GM18520 (cell line): ENCODE measurements around the gene AK8.
"Not testable (repeated sequence)": the region's sequence is repeated elsewhere in the genome, so short reads cannot be mapped to it uniquely, and the experiment has no call there.

Source experiments
- ATAC-seq: cut with Tn5 transposase; IDR thresholded peaks from one replicate; pipeline ENCODE4 v1.9.1; 2021; ENCODE audit not compliant: unreplicated experiment

The AK8 gene

DNA sequence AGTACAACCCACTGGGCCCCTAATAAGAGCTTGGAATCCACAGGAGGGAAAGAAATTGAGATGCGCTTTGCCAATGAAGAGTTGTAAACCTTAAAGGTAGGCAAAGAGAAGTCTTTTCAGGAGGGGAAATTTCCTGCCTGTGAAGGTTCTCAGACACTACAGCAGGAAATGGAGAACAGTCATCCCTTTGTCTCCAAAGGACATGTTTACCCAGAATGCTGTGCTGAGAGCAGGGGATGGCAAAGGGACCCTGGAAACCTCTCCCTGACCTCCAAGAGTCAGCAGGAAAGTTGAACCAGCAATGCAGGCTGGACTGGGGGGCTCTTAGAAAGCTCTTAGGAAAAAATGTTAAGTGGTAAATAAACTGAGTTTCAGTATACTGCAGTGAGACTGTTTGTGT is 103.2 kb downstream of the AK8 start:
- no peak for ATAC-seq

GRCh38 chr9:132773764-132774339 is 104.2 kb downstream of the AK8 start:
- no peak for ATAC-seq

DNA sequence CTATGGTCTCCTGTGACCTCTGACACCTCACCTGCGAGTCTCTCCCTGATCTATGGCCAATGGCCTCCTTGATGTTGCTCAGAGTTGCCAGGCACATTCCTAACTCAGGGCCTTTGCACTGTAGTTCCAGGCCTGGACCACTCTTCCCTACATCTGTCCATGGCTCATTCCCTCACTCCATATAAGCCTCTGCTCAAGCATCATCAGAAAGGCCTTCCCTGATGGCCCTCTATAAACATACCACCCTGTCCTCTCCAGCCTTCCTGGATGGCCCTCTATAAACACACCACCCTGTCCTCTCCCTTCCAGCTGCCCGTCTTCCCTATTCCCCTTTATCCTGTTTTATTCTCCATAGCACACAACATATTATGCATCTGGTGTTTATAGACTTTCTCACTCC is 105.0 kb downstream of the AK8 start:
- ATAC-seq: no peak

GRCh38 chr9:132771752-132772151 is 106.3 kb downstream of the AK8 start:
- not testable (repeated sequence) for ATAC-seq

GRCh38 chr9:132770770-132771310 is 107.2 kb downstream of the AK8 start:
- no peak for ATAC-seq

- ATAC-seq: no peak
Measured at GRCh38 chr9:132769906-132770769, 107.9 kb downstream of the AK8 start.

DNA sequence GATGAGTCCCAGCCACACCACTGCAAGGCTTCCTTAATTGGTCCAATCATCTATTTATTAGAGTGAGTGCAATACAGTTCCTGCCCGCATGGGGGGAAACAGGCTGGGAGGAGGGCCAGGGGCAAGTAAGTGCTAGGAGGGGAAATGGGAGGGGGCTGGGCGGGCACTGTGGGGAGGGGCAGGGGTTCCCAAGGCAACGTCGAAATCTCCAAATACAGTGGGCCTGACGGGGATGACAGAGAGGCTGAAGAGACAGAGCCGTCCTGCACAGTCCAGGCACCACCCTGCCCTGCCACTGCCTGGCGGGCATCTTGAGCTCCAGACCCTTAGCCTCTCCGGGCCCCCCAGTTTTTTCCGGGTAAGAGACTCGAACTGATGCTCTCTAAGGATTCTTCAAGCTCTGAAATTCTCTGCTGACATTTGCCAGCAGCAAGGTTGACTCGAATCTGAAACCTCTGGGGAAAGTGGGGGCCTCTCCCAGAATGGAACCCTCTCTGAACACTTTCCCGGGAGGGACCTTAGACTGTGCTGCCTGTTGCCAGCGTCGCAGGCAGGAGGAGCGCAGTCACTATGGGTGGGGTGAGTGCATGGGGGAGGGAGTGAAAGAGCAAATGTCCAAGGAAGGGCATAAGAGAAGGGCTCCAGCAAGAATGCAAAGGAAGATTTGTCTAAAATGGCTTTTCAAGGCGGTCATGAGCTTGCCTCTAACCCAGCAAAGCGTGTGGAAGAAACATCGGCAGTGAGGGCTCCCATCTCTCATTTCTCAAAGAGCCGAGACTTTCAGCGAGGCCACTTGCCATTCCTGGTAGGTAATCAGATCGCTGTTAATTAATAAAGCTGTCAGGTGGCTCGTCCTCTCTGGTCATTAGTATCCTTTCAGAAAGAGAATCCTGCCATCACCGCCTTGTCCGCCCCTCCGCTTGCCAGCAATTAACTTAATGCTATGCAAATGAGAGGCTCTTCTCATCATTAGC is 108.9 kb downstream of the AK8 start:
- peak; percentile 31 for ATAC-seq

GRCh38 chr9:132763574-132763973 is 114.5 kb downstream of the AK8 start:
- ATAC-seq: no peak

DNA sequence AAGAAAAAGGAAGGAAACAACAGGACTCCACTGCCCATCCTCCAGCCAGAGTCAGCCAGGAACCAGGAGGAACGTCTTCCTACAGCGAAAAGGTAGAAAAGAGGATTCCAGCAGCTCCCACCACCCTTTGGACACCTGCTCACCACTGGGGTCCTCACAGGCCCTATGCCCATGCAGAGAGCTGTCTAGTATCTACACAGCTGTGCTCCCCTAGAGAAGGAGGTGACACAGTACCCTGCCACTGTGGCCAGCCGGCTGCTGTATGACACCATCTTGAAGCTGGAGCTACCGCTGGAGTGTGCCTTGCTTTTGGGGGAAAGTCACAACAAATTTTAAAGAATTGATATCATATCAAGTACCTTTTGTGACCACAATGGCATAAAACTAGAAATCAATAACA is 115.2 kb downstream of the AK8 start:
- no peak for ATAC-seq

GRCh38 chr9:132761602-132762001 is 116.5 kb downstream of the AK8 start:
- no peak for ATAC-seq

GRCh38 chr9:132760057-132760456 is 118.0 kb downstream of the AK8 start:
- no peak for ATAC-seq

DNA sequence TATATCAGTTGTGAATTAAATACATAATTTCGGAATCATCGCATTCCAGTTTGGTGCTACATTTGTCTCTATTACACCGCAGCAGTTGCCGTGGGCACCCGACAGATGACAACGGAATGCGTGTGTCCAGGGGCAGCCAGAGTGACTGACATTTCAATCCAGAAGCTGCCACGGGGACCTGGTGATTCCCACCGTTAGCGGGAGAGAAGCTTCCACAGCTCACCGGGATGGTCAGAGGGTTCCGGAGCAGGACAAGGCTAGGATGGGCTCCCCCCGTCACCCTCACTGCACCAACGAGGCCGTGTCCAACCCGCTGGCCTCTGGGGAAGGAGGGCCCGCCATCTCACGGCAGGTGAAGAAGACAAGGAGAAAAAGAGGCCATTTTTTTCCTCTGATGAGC is 121.1 kb downstream of the AK8 start:
- ATAC-seq: no peak

GRCh38 chr9:132756214-132756845 is 121.8 kb downstream of the AK8 start:
- no peak for ATAC-seq

DNA sequence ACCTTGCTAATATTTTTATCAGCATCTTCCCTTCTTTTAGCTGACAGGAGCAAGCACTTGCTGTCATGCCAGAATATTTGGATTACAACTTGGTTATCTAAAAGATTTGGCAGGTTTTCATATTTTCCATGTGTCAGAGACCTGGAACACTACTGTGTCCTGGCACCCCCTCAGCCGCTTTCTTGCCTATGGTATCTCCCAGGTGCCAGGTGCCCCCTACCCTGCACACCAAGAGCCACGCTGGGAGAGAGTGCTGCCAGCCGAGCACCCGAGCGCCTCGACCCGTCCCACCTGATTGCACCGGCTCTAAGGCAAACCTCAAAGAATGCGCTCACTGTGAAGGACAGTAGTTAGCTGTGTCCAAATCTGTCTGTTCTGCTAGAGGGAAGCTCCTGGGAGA is 123.0 kb downstream of the AK8 start:
- ATAC-seq: no peak

- ATAC-seq: no peak
Measured at GRCh38 chr9:132754236-132754635, 123.8 kb downstream of the AK8 start.

DNA sequence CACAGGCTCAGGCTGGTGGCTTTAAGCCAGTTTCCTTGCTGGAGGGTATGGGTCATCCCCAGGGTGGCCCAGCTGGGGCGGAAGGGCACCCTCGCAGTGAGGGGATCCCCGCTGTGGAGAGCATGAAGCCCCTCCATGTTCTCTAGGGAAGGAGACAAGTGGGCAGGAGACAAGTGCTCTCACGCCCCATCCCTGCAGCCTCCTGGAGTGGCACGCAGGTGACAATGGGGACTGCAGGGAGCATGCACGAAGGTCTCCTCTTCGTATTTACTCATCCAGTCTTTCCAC is 124.5 kb downstream of the AK8 start:
- ATAC-seq: no peak

DNA sequence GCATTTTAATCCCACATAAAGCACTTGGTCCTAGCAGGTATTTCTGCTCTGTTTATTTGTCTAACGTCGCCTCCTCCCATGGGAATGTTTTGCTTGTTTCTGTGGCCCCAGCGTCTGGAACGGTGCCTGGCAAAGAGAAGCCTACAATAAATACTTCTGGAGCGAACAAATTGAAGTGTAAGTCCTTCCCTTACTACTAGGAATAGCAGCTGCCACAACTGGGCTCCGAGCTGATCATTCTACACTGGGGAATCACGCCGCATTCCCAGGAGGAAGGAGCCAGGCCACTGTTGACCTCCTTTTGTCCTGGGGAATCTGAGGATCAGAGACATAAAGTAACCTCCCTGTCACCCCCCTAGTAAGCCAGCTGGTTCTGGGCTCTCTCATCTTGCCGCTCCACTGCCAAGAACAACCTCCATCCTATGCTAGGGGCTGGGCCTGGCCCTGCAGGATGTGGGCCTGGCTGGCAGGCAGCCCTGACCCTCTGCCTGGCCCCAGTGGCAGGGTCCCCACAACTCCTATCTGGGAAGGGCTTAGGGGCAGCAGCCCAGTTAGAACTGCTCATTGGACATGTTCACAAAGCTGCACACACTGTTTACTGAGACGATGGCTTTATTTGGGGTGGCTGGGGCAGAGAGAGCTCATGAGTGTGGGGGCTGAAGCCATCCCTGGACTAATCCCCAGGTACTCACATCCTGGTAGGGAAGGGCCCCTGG is 125.0 kb downstream of the AK8 start:
- ATAC-seq: no peak

GRCh38 chr9:132750668-132751067 is 127.4 kb downstream of the AK8 start:
- ATAC-seq: no peak

- no peak for ATAC-seq
Measured at GRCh38 chr9:132749306-132749705, 128.8 kb downstream of the AK8 start.

DNA sequence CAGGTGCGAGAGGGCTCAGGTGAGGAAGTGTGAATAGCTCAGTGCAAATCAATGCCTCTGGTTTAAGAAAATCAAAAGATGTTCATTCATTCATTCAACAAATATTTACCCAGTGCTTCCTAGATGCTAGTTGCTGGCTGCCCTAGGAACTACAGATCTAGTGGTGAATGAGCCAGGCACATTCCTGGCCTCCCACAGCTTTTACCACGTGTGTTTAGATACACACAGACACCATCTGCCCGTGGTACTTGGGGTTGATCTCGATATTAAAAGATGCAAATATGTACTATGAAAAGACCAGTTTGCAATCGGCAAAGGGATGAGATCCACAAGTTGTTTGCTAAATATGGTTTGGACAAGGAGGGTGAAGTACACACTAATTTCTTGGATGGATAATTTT is 129.6 kb downstream of the AK8 start:
- ATAC-seq: no peak
